IMR-90 (cell line): ENCODE results near the gene IL1RAPL1. TPM values are rescaled to one million over a fixed set of nuclear protein-coding genes. Genes with fewer than 3 reads are reported as not detected.

Experiments used
- ATAC-seq: fragments of 200-7000 bp; cut with Tn5 transposase; 2 replicates; pipeline ENCODE4 v1.9.1; 2020; ENCODE audit warnings: low read depth, mild to moderate bottlenecking, moderate library complexity
- BruUV-seq: library from RNA; stranded (reverse); fragments of 400-500 nt; replicated peaks from 2 replicates; lab custom pipeline; 2021; lab: Mats Ljungman, UMichigan
- CTCF ChIA-PET: fragments of 300-600 bp; formaldehyde crosslinking; extraction: SDS; loops from one replicate; lab custom pipeline; 2021; ENCODE audit warnings: antibody characterized with exemption; lab: Yijun Ruan, JAX
- POLR2A ChIA-PET: fragments of 300-600 bp; sonication (Branson Sonifier 250); formaldehyde crosslinking; loops from one replicate; lab custom pipeline; 2022; ENCODE audit warnings: antibody characterized with exemption; ENCODE audit not compliant: unreplicated experiment; lab: Charles Lee
- DNase-seq: peaks from one replicate; pipeline ENCODE4 v3.0.0; 2013
- H2AFZ ChIP-seq: replicated peaks from 2 replicates; pipeline ENCODE3; 2013; ENCODE audit warnings: low read length, mild to moderate bottlenecking; ENCODE audit not compliant: poor library complexity
- H2AK5ac ChIP-seq: 2 replicates; pipeline ENCODE4 v1.6.1; 2013; ENCODE audit warnings: low read depth, low read length, inconsistent platforms
- H2AK9ac ChIP-seq: replicated peaks from 2 replicates; pipeline ENCODE3; 2013; ENCODE audit warnings: mild to moderate bottlenecking, low read depth, low read length, moderate library complexity; ENCODE audit not compliant: poor library complexity
- H2BK120ac ChIP-seq: 2 replicates; pipeline ENCODE4 v1.6.1; 2013; ENCODE audit warnings: low read depth, low read length, inconsistent platforms
- H2BK15ac ChIP-seq: 3 replicates; pipeline ENCODE4 v1.6.1; 2013; ENCODE audit warnings: low read depth, low read length, inconsistent platforms
- H2BK20ac ChIP-seq: 2 replicates; pipeline ENCODE4 v1.6.1; 2013; ENCODE audit warnings: low read depth, mild to moderate bottlenecking, inconsistent platforms, low read length, moderate library complexity
- H2BK5ac ChIP-seq: 2 replicates; pipeline ENCODE4 v1.6.1; 2013; ENCODE audit warnings: mild to moderate bottlenecking, low read depth, low read length, inconsistent platforms; ENCODE audit not compliant: poor library complexity, severe bottlenecking
- H3K14ac ChIP-seq: replicated peaks from 2 replicates; pipeline ENCODE4 v1.6.1; 2013; ENCODE audit warnings: low read depth, low read length, inconsistent platforms
- H3K18ac ChIP-seq: 2 replicates; pipeline ENCODE4 v1.6.1; 2013; ENCODE audit warnings: low read depth, low read length, control low read depth
- H3K23ac ChIP-seq: 2 replicates; pipeline ENCODE4 v1.6.1; 2013; ENCODE audit warnings: low read depth, low read length, inconsistent platforms
- H3K27ac ChIP-seq: 2 replicates; pipeline ENCODE4 v1.5.1; 2013; ENCODE audit warnings: mild to moderate bottlenecking, control low read depth, low read length; ENCODE audit not compliant: insufficient read depth
- H3K27me3 ChIP-seq: 2 replicates; pipeline ENCODE4 v1.6.1; 2013; ENCODE audit warnings: low read length; ENCODE audit not compliant: control insufficient read depth, insufficient read depth
- H3K36me3 ChIP-seq: 2 replicates; pipeline ENCODE4 v1.6.1; 2013; ENCODE audit warnings: low read length, mixed read lengths; ENCODE audit not compliant: control insufficient read depth, insufficient read depth
- H3K4ac ChIP-seq: 2 replicates; pipeline ENCODE4 v1.6.1; 2013; ENCODE audit warnings: low read depth, low read length, inconsistent platforms
- H3K4me1 ChIP-seq: 2 replicates; pipeline ENCODE4 v1.6.1; 2013; ENCODE audit warnings: low read length, mixed read lengths; ENCODE audit not compliant: control insufficient read depth, insufficient read depth
- H3K4me2 ChIP-seq: 2 replicates; pipeline ENCODE4 v1.6.1; 2013; ENCODE audit warnings: low read depth, mild to moderate bottlenecking, control low read depth, low read length, moderate library complexity
- H3K4me3 ChIP-seq: 2 replicates; pipeline ENCODE4 v1.5.1; 2013; ENCODE audit warnings: low read depth, mild to moderate bottlenecking, control low read depth, low read length, moderate library complexity; ENCODE audit not compliant: insufficient read depth
- H3K56ac ChIP-seq: 2 replicates; pipeline ENCODE4 v1.6.1; 2013; ENCODE audit warnings: low read length, inconsistent platforms; ENCODE audit not compliant: insufficient read depth; ENCODE audit errors: extremely low read depth
- H3K79me1 ChIP-seq, 2 experiments: 2 replicates each; pipeline ENCODE4 v1.6.1; 2013; ENCODE audit warnings: low read length in 2 of 2, inconsistent platforms in 1 of 2, low read depth in 1 of 2
- H3K9ac ChIP-seq: 2 replicates; pipeline ENCODE4 v1.6.1; 2013; ENCODE audit warnings: low read depth, low read length, control low read depth
- H3K9me1 ChIP-seq: 2 replicates; pipeline ENCODE4 v1.6.1; 2013; ENCODE audit warnings: low read length, inconsistent platforms; ENCODE audit not compliant: insufficient read depth
- H3K9me3 ChIP-seq: 2 replicates; pipeline ENCODE4 v1.6.1; 2013; ENCODE audit warnings: low read length; ENCODE audit not compliant: control insufficient read depth, insufficient read depth
- H4K20me1 ChIP-seq: 2 replicates; pipeline ENCODE4 v1.6.1; 2013; ENCODE audit warnings: low read length, inconsistent platforms; ENCODE audit not compliant: insufficient read depth
- H4K5ac ChIP-seq: 2 replicates; pipeline ENCODE4 v1.6.1; 2013; ENCODE audit warnings: mild to moderate bottlenecking, low read depth, low read length, control low read depth
- H4K8ac ChIP-seq, 2 experiments: 2 replicates each; pipeline ENCODE4 v1.6.1; 2013; ENCODE audit warnings: low read depth in 2 of 2, low read length in 2 of 2, control low read depth in 1 of 2, inconsistent platforms in 1 of 2
- H4K91ac ChIP-seq: 2 replicates; pipeline ENCODE4 v1.6.1; 2013; ENCODE audit warnings: low read depth, low read length, inconsistent platforms; ENCODE audit not compliant: insufficient read depth
- BHLHE40 ChIP-seq: fragments of 150-350 bp; IDR thresholded peaks from 2 replicates; pipeline ENCODE4 v1.6.1; 2016; ENCODE audit warnings: mild to moderate bottlenecking, low read depth, low read length
- CEBPB ChIP-seq: IDR thresholded peaks from 2 replicates; pipeline ENCODE4 v1.6.1; 2012; ENCODE audit warnings: low read depth, low read length, improper control_type of control experiment
- CHD1 ChIP-seq: IDR thresholded peaks from 2 replicates; pipeline ENCODE4 v1.6.1; 2012; ENCODE audit warnings: low read depth, low read length, improper control_type of control experiment
- CTCF ChIP-seq: conservative IDR thresholded peaks from 2 replicates; pipeline ENCODE4 v1.5.1; 2012; ENCODE audit warnings: mild to moderate bottlenecking, low read depth, low read length, improper control_type of control experiment
- ELK1 ChIP-seq: fragments of 150-350 bp; IDR thresholded peaks from 2 replicates; pipeline ENCODE4 v1.6.1; 2016; ENCODE audit warnings: low read depth, mild to moderate bottlenecking, low read length, moderate library complexity, borderline replicate concordance
- FOS ChIP-seq: fragments of 150-350 bp; IDR thresholded peaks from 2 replicates; pipeline ENCODE4 v1.6.1; 2016; ENCODE audit warnings: low read depth, low read length
- MAFK ChIP-seq: IDR thresholded peaks from 2 replicates; pipeline ENCODE4 v1.6.1; 2012; ENCODE audit warnings: low read depth, low read length, improper control_type of control experiment
- MAZ ChIP-seq: IDR thresholded peaks from 2 replicates; pipeline ENCODE4 v1.6.1; 2012; ENCODE audit warnings: low read depth, mild to moderate bottlenecking, low read length, improper control_type of control experiment, moderate library complexity, borderline replicate concordance
- MXI1 ChIP-seq: IDR thresholded peaks from 2 replicates; pipeline ENCODE4 v1.6.1; 2012; ENCODE audit warnings: low read depth, mild to moderate bottlenecking, low read length, moderate library complexity, borderline replicate concordance
- NFE2L2 ChIP-seq: fragments of 150-350 bp; IDR thresholded peaks from 2 replicates; pipeline ENCODE4 v1.6.1; 2016; ENCODE audit warnings: low read depth, mild to moderate bottlenecking, low read length
- POLR2A ChIP-seq: IDR thresholded peaks from 2 replicates; pipeline ENCODE4 v1.6.1; 2012; ENCODE audit warnings: mild to moderate bottlenecking, low read depth, low read length
- RAD21 ChIP-seq: IDR thresholded peaks from 2 replicates; pipeline ENCODE4 v1.6.1; 2012; ENCODE audit warnings: low read length, improper control_type of control experiment
- RCOR1 ChIP-seq: IDR thresholded peaks from 2 replicates; pipeline ENCODE4 v1.6.1; 2012; ENCODE audit warnings: mild to moderate bottlenecking, low read length, improper control_type of control experiment; ENCODE audit not compliant: insufficient replicate concordance
- RFX5 ChIP-seq: IDR thresholded peaks from 2 replicates; pipeline ENCODE4 v1.8.0; 2012; ENCODE audit warnings: low read depth, mild to moderate bottlenecking, low read length, moderate library complexity
- SMC3 ChIP-seq: fragments of 150-350 bp; IDR thresholded peaks from 2 replicates; pipeline ENCODE4 v1.6.1; 2016; ENCODE audit warnings: low read depth, mild to moderate bottlenecking, antibody characterized with exemption, low read length, moderate library complexity
- USF2 ChIP-seq: fragments of 150-350 bp; IDR thresholded peaks from 2 replicates; pipeline ENCODE4 v1.6.1; 2017; ENCODE audit warnings: mild to moderate bottlenecking, antibody characterized with exemption, low read length, low read depth
- WGBS, 2 experiments: methylation state at CpG; one replicate each; pipeline versions ENCODE4 v1.1.5 to v1.1.7; 2013; ENCODE audit warnings: missing lambda C conversion rate in 2 of 2; ENCODE audit not compliant: insufficient read length in 1 of 2; ENCODE audit errors: extremely low coverage in 2 of 2; 5-methylcytosine and 5-hydroxymethylcytosine counted together
- dilution Hi-C: fragments of 300-500 bp; cut with HindIII; formaldehyde crosslinking; loops from one replicate; pipeline ENCODE4 v1.14.3; 2018; ENCODE audit warnings: low sequenced_read_pairs; ENCODE audit not compliant: unreplicated experiment
- in situ Hi-C: fragments of 300-500 bp; cut with MboI; formaldehyde crosslinking; loops from 3 replicates; pipeline ENCODE4 v1.14.3; 2019; ENCODE audit warnings: low sequenced_read_pairs, inconsistent platforms, mixed read lengths
- intact Hi-C: fragments of 100-400 bp; cut with micrococcal nuclease; formaldehyde crosslinking; loops from 2 replicates; pipeline ENCODE4 v1.10.0; 2022
- polyA plus RNA-seq, 3 experiments: library from polyadenylated mRNA; depleted of rRNA; stranded (reverse); fragments of >200 nt; gene quantifications; 2 replicates each; pipeline ENCODE4 v1.2.3, GENCODE V29; 2012; ENCODE audit warnings: low replicate concordance in 1 of 3
- total RNA-seq: library from RNA; depleted of rRNA; stranded (reverse); fragments of >200 nt; gene quantifications from 2 replicates; pipeline ENCODE4 v1.2.3, GENCODE V29; 2012

IL1RAPL1 gene
- total and polyA plus RNA-seq, 2 of the 4 experiments (the other 2 are of a cell fraction): 1.5 to 9.0 TPM

GRCh38 chrX:29890646-29891200 lies 1303.5 kb downstream of the IL1RAPL1 start:
- POLR2A ChIA-PET: no interaction called here
- in situ Hi-C loops: loop anchor here (10.0 kb wide), 1 partner anchor 206 kb away; no protein-coding TSS in a partner anchor

More at GRCh38 chrX:29890646-29891200, 1303.5 kb downstream of the IL1RAPL1 start:
- Histone ChIP-seq H4K91ac (no peak overlapping the region), H3K56ac (no peak overlapping the region), H2AK9ac (no peak overlapping the region), H3K9me1 (no peaks in the 10 kb centered on the region), H3K9ac (no peak overlapping the region), H2AFZ (no peak overlapping the region), H3K4me3 (no peak overlapping the region), H4K20me1 (no peaks in the 10 kb centered on the region; the same call in 1 of the 2 replicates), H3K36me3 (no peaks in the 10 kb centered on the region), H3K4me1 (no peaks in the 10 kb centered on the region), H2AK5ac (0 out of 2 replicates have a peak overlapping the region, but pooled peaks have one; percentile 49), H3K4ac (0 out of 2 replicates have a peak overlapping the region, but pooled peaks have one; percentile 27), H2BK20ac (no peak overlapping the region), H3K27ac (no peak overlapping the region), H4K8ac (no peak overlapping the region), H3K23ac (no peak overlapping the region), H3K14ac (no peak overlapping the region), H2BK120ac (no peak overlapping the region), H4K5ac (no peak overlapping the region), H3K79me1 (no peaks in the 10 kb centered on the region), H3K27me3 (no peaks in the 10 kb centered on the region; the same call in 1 of the 2 replicates), H3K18ac (no peak overlapping the region), H2BK15ac (no peak overlapping the region), H2BK5ac (no peak overlapping the region), H3K4me2 (no peak overlapping the region), H3K9me3 (no peaks in the 10 kb centered on the region)
- dilution Hi-C loops: no loop called here
- WGBS, 2 experiments: no CpG with 5 or more reads among the region's 2 CpGs
- TF ChIP-seq MAZ (no peak), NFE2L2 (no peak), RAD21 (no peak), BHLHE40 (no peak), CHD1 (no peak), USF2 (no peak), RFX5 (no peak), MAFK (no peak), SMC3 (no peak), ELK1 (no peak), RCOR1 (no peak), MXI1 (no peak), FOS (no peak), CEBPB (no peak), POLR2A (no peak), CTCF (no peak)
- CTCF ChIA-PET: interaction anchor here (0.5 to 1.1 kb wide), 3 partner anchors 17 to 404 kb away, joined by 3 to 4 read pairs (median 4); no protein-coding TSS in a partner anchor
- intact Hi-C loops: no loop called here
- DNase-seq (peak; percentile 16), ATAC-seq (no peak)
- no TSS peak for BruUV-seq
